Central memory CD8-positive, alpha-beta T cell (primary cell): ENCODE measurements around the gene HPCAL1.

Experiments used
- ATAC-seq: fragments of 150-1000 bp; cut with Tn5 transposase; replicated peaks from 2 replicates; pipeline ENCODE4 v1.10.0; 2022; ENCODE audit warnings: mild to moderate bottlenecking, moderate FRiP score, moderate number of reproducible peaks; ENCODE audit not compliant: poor library complexity, severe bottlenecking; ENCODE audit errors: extremely low read depth
- DNase-seq, 2 donors: peaks; one replicate each; pipeline ENCODE4 v3.0.0; 2021; ENCODE audit warnings: low spot score in 2 of 2
- H3K27ac Mint-ChIP-seq: one replicate; pipeline ENCODE4 v1.8.0; 2022; ENCODE audit warnings: low read depth, mild to moderate bottlenecking, moderate library complexity, mixed read lengths
- H3K27me3 Mint-ChIP-seq: one replicate; pipeline ENCODE4 v1.8.0; 2022; ENCODE audit warnings: mixed read lengths
- H3K36me3 Mint-ChIP-seq: one replicate; pipeline ENCODE4 v1.8.0; 2022; ENCODE audit warnings: mild to moderate bottlenecking, moderate library complexity, mixed read lengths; ENCODE audit not compliant: insufficient read depth
- H3K4me1 Mint-ChIP-seq: one replicate; pipeline ENCODE4 v1.8.0; 2022; ENCODE audit warnings: mixed read lengths
- H3K4me3 Mint-ChIP-seq: one replicate; pipeline ENCODE4 v1.8.0; 2022; ENCODE audit warnings: mild to moderate bottlenecking, moderate library complexity, mixed read lengths
- H3K9me3 Mint-ChIP-seq: one replicate; pipeline ENCODE4 v1.8.0; 2022; ENCODE audit warnings: mixed read lengths

The HPCAL1 gene

GRCh38 chr2:10375570-10376281 lies 73.0 kb downstream of the HPCAL1 start:
- peak overlapping the region; percentile 12 for H3K4me3 Mint-ChIP-seq
- peaks cover 70% of the 10 kb centered on the region for H3K4me1 Mint-ChIP-seq
- no peak for ATAC-seq

GRCh38 chr2:10377052-10377746 lies 74.5 kb downstream of the HPCAL1 start:
- DNase-seq (peak in 1 of 2 donors; percentile 18), ATAC-seq (peak; percentile 62)
- H3K4me1 Mint-ChIP-seq = peaks cover 85% of the 10 kb centered on the region
- no peaks in the 10 kb centered on the region for H3K9me3 Mint-ChIP-seq
- H3K27ac Mint-ChIP-seq = peak overlapping the region; percentile 82
- H3K27me3 Mint-ChIP-seq = no peaks in the 10 kb centered on the region
- H3K4me3 Mint-ChIP-seq = peak overlapping the region; percentile 56
- peaks cover 6% of the 10 kb centered on the region for H3K36me3 Mint-ChIP-seq

More at GRCh38 chr2:10375570-10376281, 73.0 kb downstream of the HPCAL1 start:
- no peak for DNase-seq
- no peak overlapping the region for H3K27ac Mint-ChIP-seq
- H3K9me3 Mint-ChIP-seq = no peaks in the 10 kb centered on the region
- H3K27me3 Mint-ChIP-seq = no peaks in the 10 kb centered on the region
- peaks cover 5% of the 10 kb centered on the region for H3K36me3 Mint-ChIP-seq

GRCh38 chr2:10377747-10378085 lies 75.0 kb downstream of the HPCAL1 start:
- peaks cover 86% of the 10 kb centered on the region for H3K4me1 Mint-ChIP-seq

GRCh38 chr2:10378189-10378588 lies 75.5 kb downstream of the HPCAL1 start:
- peak overlapping the region; percentile 56 for H3K4me3 Mint-ChIP-seq
- no peak for ATAC-seq
- no peaks in the 10 kb centered on the region for H3K9me3 Mint-ChIP-seq
- peaks cover 82% of the 10 kb centered on the region for H3K4me1 Mint-ChIP-seq
- H3K27me3 Mint-ChIP-seq = no peaks in the 10 kb centered on the region
- DNase-seq = peak in 1 of 2 donors; percentile 20
- peak overlapping the region; percentile 82 for H3K27ac Mint-ChIP-seq
- H3K36me3 Mint-ChIP-seq = peaks cover 6% of the 10 kb centered on the region

More at GRCh38 chr2:10377747-10378085, 75.0 kb downstream of the HPCAL1 start:
- H3K36me3 Mint-ChIP-seq = peaks cover 6% of the 10 kb centered on the region
- DNase-seq (no peak), ATAC-seq (no peak)
- peak overlapping the region; percentile 82 for H3K27ac Mint-ChIP-seq
- H3K27me3 Mint-ChIP-seq = no peaks in the 10 kb centered on the region
- peak overlapping the region; percentile 56 for H3K4me3 Mint-ChIP-seq
- H3K9me3 Mint-ChIP-seq = no peaks in the 10 kb centered on the region

- H3K27ac Mint-ChIP-seq = peak overlapping the region; percentile 88
- H3K36me3 Mint-ChIP-seq = peaks cover 6% of the 10 kb centered on the region
- H3K4me1 Mint-ChIP-seq = peaks cover 84% of the 10 kb centered on the region
- peak overlapping the region; percentile 49 for H3K4me3 Mint-ChIP-seq
- no peaks in the 10 kb centered on the region for H3K9me3 Mint-ChIP-seq
- no peaks in the 10 kb centered on the region for H3K27me3 Mint-ChIP-seq
- DNase-seq = no peak
- no peak for ATAC-seq
These were observed 77.6 kb downstream of the HPCAL1 start for GRCh38 chr2:10380048-10380926.

- Mint-ChIP-seq H3K36me3 (peaks cover 2% of the 10 kb centered on the region), H3K4me3 (peak overlapping the region; percentile 49), H3K9me3 (no peaks in the 10 kb centered on the region), H3K27me3 (no peaks in the 10 kb centered on the region), H3K4me1 (peaks cover 78% of the 10 kb centered on the region), H3K27ac (peak overlapping the region; percentile 88)
- ATAC-seq = no peak
- DNase-seq = no peak
These were observed 79.3 kb downstream of the HPCAL1 start for GRCh38 chr2:10381997-10382353.

GRCh38 chr2:10382354-10383061 lies 79.8 kb downstream of the HPCAL1 start:
- Mint-ChIP-seq H3K4me1 (peaks cover 78% of the 10 kb centered on the region), H3K36me3 (peaks cover 1% of the 10 kb centered on the region), H3K27ac (peak overlapping the region; percentile 88), H3K9me3 (no peaks in the 10 kb centered on the region), H3K4me3 (peak overlapping the region; percentile 49), H3K27me3 (no peaks in the 10 kb centered on the region)
- peak; percentile 96 for ATAC-seq
- DNase-seq = peak; percentile 23 to 66

GRCh38 chr2:10383960-10384734 lies 81.4 kb downstream of the HPCAL1 start:
- Mint-ChIP-seq H3K4me3 (peak overlapping the region; percentile 49), H3K27ac (peak overlapping the region; percentile 88), H3K9me3 (no peaks in the 10 kb centered on the region), H3K27me3 (no peaks in the 10 kb centered on the region), H3K4me1 (peaks cover 72% of the 10 kb centered on the region), H3K36me3 (peaks cover 3% of the 10 kb centered on the region)
- ATAC-seq = no peak
- DNase-seq = no peak

GRCh38 chr2:10385501-10385900 lies 82.8 kb downstream of the HPCAL1 start:
- Mint-ChIP-seq H3K4me1 (peaks cover 71% of the 10 kb centered on the region), H3K4me3 (no peak overlapping the region), H3K36me3 (peaks cover 4% of the 10 kb centered on the region), H3K9me3 (no peaks in the 10 kb centered on the region), H3K27ac (no peak overlapping the region), H3K27me3 (no peaks in the 10 kb centered on the region)
- ATAC-seq = no peak
- DNase-seq = no peak

GRCh38 chr2:10385933-10386773 lies 83.4 kb downstream of the HPCAL1 start:
- ATAC-seq = no peak
- H3K9me3 Mint-ChIP-seq = no peaks in the 10 kb centered on the region
- peaks cover 4% of the 10 kb centered on the region for H3K36me3 Mint-ChIP-seq
- H3K4me3 Mint-ChIP-seq = no peak overlapping the region
- no peaks in the 10 kb centered on the region for H3K27me3 Mint-ChIP-seq
- H3K27ac Mint-ChIP-seq = peak overlapping the region; percentile 86
- H3K4me1 Mint-ChIP-seq = peaks cover 67% of the 10 kb centered on the region
- no peak for DNase-seq

- Mint-ChIP-seq H3K4me1 (peaks cover 64% of the 10 kb centered on the region), H3K27me3 (no peaks in the 10 kb centered on the region), H3K4me3 (no peak overlapping the region), H3K36me3 (peaks cover 5% of the 10 kb centered on the region), H3K9me3 (no peaks in the 10 kb centered on the region), H3K27ac (no peak overlapping the region)
- DNase-seq (no peak), ATAC-seq (no peak)
These were observed 84.3 kb downstream of the HPCAL1 start for GRCh38 chr2:10387033-10387432.
